HepG2 (cell line): ENCODE results near the gene MEX3C. TPM values are rescaled to one million over a fixed set of nuclear protein-coding genes. Genes with fewer than 3 reads are reported as not detected.

Source experiments
- ATAD3A ChIP-seq: sonication (generic); formaldehyde crosslinking; IDR thresholded peaks from 2 replicates; pipeline ENCODE4 v1.4.0; 2020; ENCODE audit warnings: missing genetic modification reagents
- CBFB ChIP-seq: sonication (generic); formaldehyde crosslinking; IDR thresholded peaks from 2 replicates; pipeline ENCODE4 v1.4.0; 2020; ENCODE audit warnings: missing genetic modification reagents
- CREB1 ChIP-seq, 2 experiments: fragments of 450-650 bp in 1 of 2; IDR thresholded peaks; 2 replicates each; pipeline ENCODE4 v1.6.1; 2016 to 2017; ENCODE audit warnings: control low read depth in 1 of 2, mild to moderate bottlenecking in 1 of 2, missing compliant biosample characterization in 1 of 2, missing genetic modification characterization in 1 of 2
- FOSL2 ChIP-seq: sonication (generic); formaldehyde crosslinking; IDR thresholded peaks from 2 replicates; pipeline ENCODE4 v1.4.0; 2020; ENCODE audit warnings: missing genetic modification reagents
- GTF2F1 ChIP-seq: fragments of 150-350 bp; IDR thresholded peaks from 2 replicates; pipeline ENCODE4 v1.6.1; 2014; ENCODE audit warnings: low read length
- HNF4G ChIP-seq, 2 experiments: sonication (generic) in 1 of 2; formaldehyde crosslinking in 1 of 2; IDR thresholded peaks; 2 replicates each; pipeline versions ENCODE4 v1.4.0 to v1.6.1; 2011 to 2020; ENCODE audit warnings: borderline replicate concordance in 2 of 2, low read depth in 2 of 2, mild to moderate bottlenecking in 2 of 2, low read length in 1 of 2, missing genetic modification reagents in 1 of 2, moderate library complexity in 1 of 2
- KDM2A ChIP-seq: sonication (generic); formaldehyde crosslinking; IDR thresholded peaks from 2 replicates; pipeline ENCODE4 v1.4.0; 2020; ENCODE audit warnings: low read depth, missing genetic modification reagents, borderline replicate concordance
- KDM5B ChIP-seq: sonication (generic); formaldehyde crosslinking; IDR thresholded peaks from 2 replicates; pipeline ENCODE4 v1.4.0; 2020; ENCODE audit warnings: missing genetic modification reagents, mild to moderate bottlenecking, borderline replicate concordance
- KLF13 ChIP-seq: sonication (generic); formaldehyde crosslinking; IDR thresholded peaks from 2 replicates; pipeline ENCODE4 v1.4.0; 2020; ENCODE audit warnings: mild to moderate bottlenecking, missing genetic modification reagents
- MBNL3 ChIP-seq: fragments of 250-450 bp; sonication (Bioruptor Pico); conservative IDR thresholded peaks from 2 replicates; pipeline ENCODE4 v1.8.0; 2022; ENCODE audit warnings: mild to moderate bottlenecking, inconsistent platforms
- PPARG ChIP-seq: conservative IDR thresholded peaks from 2 replicates; pipeline ENCODE4 v1.6.1; 2016; ENCODE audit warnings: missing biosample characterization, missing genetic modification reagents
- ZNF224 ChIP-seq: sonication (generic); formaldehyde crosslinking; IDR thresholded peaks from 2 replicates; pipeline ENCODE4 v1.5.0; 2020; ENCODE audit warnings: mild to moderate bottlenecking, missing genetic modification reagents
- ZNF280D ChIP-seq: sonication (generic); formaldehyde crosslinking; IDR thresholded peaks from 2 replicates; pipeline ENCODE4 v1.5.1; 2020; ENCODE audit warnings: mild to moderate bottlenecking, missing genetic modification reagents
- ZNF343 ChIP-seq: sonication (generic); formaldehyde crosslinking; IDR thresholded peaks from 2 replicates; pipeline ENCODE4 v1.4.0; 2020; ENCODE audit warnings: mild to moderate bottlenecking, missing genetic modification reagents
- polyA plus RNA-seq, 8 experiments: library from polyadenylated mRNA; depleted of rRNA in 3 of 8; stranded (reverse) in 7 of 8; unstranded in 1 of 8; fragments of >200 nt; fragmentation: Illumina TruSeq in 4 of 8; extraction: Trizol in 4 of 8; gene quantifications; 2 replicates each; pipeline versions ENCODE4 v1.2.1 to v1.2.3, GENCODE V29; 2011 to 2016; ENCODE audit warnings: low read depth in 4 of 8, missing spikeins in 1 of 8, mixed read lengths in 1 of 8; ENCODE audit not compliant: insufficient read depth in 1 of 8
- total RNA-seq, 5 experiments: library from RNA; depleted of rRNA; stranded (reverse); fragments of >200 nt; fragmentation: Illumina TruSeq; extraction: Trizol; gene quantifications; 2 replicates each; pipeline ENCODE4 v1.2.3, GENCODE V29; 2016; ENCODE audit warnings: low read depth in 1 of 5
- TF ChIP-seq, protein P1 (sequence below): IDR thresholded peaks from 2 replicates; pipeline ENCODE4 v1.6.1; 2016; ENCODE audit warnings: low read depth
- TF ChIP-seq, protein P2 (sequence below): IDR thresholded peaks from 2 replicates; pipeline ENCODE4 v1.4.0; 2020; ENCODE audit warnings: mild to moderate bottlenecking, missing genetic modification reagents
- TF ChIP-seq, protein P3 (sequence below): IDR thresholded peaks from 2 replicates; pipeline ENCODE4 v1.6.1; 2016

MEX3C gene
- total and polyA plus RNA-seq, 2 of the 13 experiments (the other 11 are each of a cell fraction or from before 2014, with no cell fraction given): 34.8 to 36.4 TPM

- TF ChIP-seq, protein P1, sequence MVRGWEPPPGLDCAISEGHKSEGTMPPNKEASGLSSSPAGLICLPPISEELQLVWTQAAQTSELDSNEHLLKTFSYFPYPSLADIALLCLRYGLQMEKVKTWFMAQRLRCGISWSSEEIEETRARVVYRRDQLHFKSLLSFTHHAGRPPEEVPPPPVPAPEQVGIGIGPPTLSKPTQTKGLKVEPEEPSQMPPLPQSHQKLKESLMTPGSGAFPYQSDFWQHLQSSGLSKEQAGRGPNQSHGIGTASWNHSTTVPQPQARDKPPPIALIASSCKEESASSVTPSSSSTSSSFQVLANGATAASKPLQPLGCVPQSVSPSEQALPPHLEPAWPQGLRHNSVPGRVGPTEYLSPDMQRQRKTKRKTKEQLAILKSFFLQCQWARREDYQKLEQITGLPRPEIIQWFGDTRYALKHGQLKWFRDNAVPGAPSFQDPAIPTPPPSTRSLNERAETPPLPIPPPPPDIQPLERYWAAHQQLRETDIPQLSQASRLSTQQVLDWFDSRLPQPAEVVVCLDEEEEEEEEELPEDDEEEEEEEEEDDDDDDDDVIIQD: no peak
- TF ChIP-seq, protein P2, sequence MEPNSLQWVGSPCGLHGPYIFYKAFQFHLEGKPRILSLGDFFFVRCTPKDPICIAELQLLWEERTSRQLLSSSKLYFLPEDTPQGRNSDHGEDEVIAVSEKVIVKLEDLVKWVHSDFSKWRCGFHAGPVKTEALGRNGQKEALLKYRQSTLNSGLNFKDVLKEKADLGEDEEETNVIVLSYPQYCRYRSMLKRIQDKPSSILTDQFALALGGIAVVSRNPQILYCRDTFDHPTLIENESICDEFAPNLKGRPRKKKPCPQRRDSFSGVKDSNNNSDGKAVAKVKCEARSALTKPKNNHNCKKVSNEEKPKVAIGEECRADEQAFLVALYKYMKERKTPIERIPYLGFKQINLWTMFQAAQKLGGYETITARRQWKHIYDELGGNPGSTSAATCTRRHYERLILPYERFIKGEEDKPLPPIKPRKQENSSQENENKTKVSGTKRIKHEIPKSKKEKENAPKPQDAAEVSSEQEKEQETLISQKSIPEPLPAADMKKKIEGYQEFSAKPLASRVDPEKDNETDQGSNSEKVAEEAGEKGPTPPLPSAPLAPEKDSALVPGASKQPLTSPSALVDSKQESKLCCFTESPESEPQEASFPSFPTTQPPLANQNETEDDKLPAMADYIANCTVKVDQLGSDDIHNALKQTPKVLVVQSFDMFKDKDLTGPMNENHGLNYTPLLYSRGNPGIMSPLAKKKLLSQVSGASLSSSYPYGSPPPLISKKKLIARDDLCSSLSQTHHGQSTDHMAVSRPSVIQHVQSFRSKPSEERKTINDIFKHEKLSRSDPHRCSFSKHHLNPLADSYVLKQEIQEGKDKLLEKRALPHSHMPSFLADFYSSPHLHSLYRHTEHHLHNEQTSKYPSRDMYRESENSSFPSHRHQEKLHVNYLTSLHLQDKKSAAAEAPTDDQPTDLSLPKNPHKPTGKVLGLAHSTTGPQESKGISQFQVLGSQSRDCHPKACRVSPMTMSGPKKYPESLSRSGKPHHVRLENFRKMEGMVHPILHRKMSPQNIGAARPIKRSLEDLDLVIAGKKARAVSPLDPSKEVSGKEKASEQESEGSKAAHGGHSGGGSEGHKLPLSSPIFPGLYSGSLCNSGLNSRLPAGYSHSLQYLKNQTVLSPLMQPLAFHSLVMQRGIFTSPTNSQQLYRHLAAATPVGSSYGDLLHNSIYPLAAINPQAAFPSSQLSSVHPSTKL (CRISPR knock-in tag): peak; percentile 44
- TF ChIP-seq, protein P3, sequence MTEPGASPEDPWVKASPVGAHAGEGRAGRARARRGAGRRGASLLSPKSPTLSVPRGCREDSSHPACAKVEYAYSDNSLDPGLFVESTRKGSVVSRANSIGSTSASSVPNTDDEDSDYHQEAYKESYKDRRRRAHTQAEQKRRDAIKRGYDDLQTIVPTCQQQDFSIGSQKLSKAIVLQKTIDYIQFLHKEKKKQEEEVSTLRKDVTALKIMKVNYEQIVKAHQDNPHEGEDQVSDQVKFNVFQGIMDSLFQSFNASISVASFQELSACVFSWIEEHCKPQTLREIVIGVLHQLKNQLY (CRISPR knock-in tag): no peak
- TF ChIP-seq ZNF343 (CRISPR knock-in tag) (no peak), HNF4G (IDR thresholded peaks at IDR 0.05; ENCODE audit: borderline replicate concordance, low read depth, low read length) (no peak), HNF4G (CRISPR knock-in tag; IDR thresholded peaks at IDR 0.05; ENCODE audit: borderline replicate concordance, low read depth) (no peak), CBFB (CRISPR knock-in tag) (no peak), KDM2A (CRISPR knock-in tag) (no peak), ZNF280D (CRISPR knock-in tag) (no peak), KDM5B (CRISPR knock-in tag) (no peak), FOSL2 (CRISPR knock-in tag) (peak; percentile 67), PPARG (CRISPR knock-in tag) (no peak), MBNL3 (no peak), ATAD3A (no peak), ZNF224 (CRISPR knock-in tag) (no peak), KLF13 (CRISPR knock-in tag) (no peak), GTF2F1 (no peak), CREB1 (IDR thresholded peaks at IDR 0.05) (0 out of 2 replicates have a peak, but pooled peaks have one; percentile 5), CREB1 (CRISPR knock-in tag; IDR thresholded peaks at IDR 0.05) (peak; percentile 57; the same call in 1 of the 2 replicates)
Observed at GRCh38 chr18:51211552-51211951, 14.1 kb upstream of the MEX3C start (continued).
